Transverse colon (tissue), 4 donors: ENCODE results near the gene LYSET. TPM values are rescaled to one million over a fixed set of nuclear protein-coding genes. Genes with fewer than 3 reads are reported as not detected.
A peak's percentile ranks its signal among the peaks of the same experiment; 100 is the strongest.
"Not testable (repeated sequence)": the region's sequence is repeated elsewhere in the genome, so short reads cannot be mapped to it uniquely, and the experiment has no call there.

ENCODE experiments used
- DNase-seq: peaks from one replicate; pipeline ENCODE4 v3.0.0-alpha.2; 2019
- H3K27ac ChIP-seq, 4 donors: fragments of 200-600 bp; sonication (generic); 2 replicates each; pipeline ENCODE4 v1.5.1; 2016 to 2018; ENCODE audit warnings: inconsistent platforms in 4 of 4
- H3K27me3 ChIP-seq: fragments of 200-600 bp; sonication (generic); 2 replicates; pipeline ENCODE4 v1.5.1; 2017; ENCODE audit warnings: inconsistent platforms
- H3K36me3 ChIP-seq, 4 donors: fragments of 200-600 bp; sonication (generic); 2 replicates each; pipeline ENCODE4 v1.5.1; 2017 to 2019; ENCODE audit warnings: inconsistent platforms in 4 of 4
- H3K4me1 ChIP-seq, 4 donors: fragments of 200-600 bp; sonication (generic); 2 replicates each; pipeline ENCODE4 v1.5.1; 2017 to 2020; ENCODE audit warnings: inconsistent platforms in 4 of 4
- H3K4me3 ChIP-seq, 4 donors: fragments of 200-600 bp; sonication (generic); 1 replicate in 1 of 4; 2 replicates in 3 of 4; pipeline versions ENCODE4 v1.5.1 to v1.6.1; 2017 to 2019; ENCODE audit warnings: inconsistent platforms in 4 of 4
- H3K9me3 ChIP-seq, 2 donors: fragments of 200-600 bp; sonication (generic); 2 replicates each; pipeline ENCODE4 v1.5.1; 2017 to 2019; ENCODE audit warnings: inconsistent platforms in 2 of 2
- EP300 ChIP-seq: sonication (generic); formaldehyde crosslinking; IDR thresholded peaks from one replicate; pipeline ENCODE4 v1.6.1; 2017; ENCODE audit warnings: antibody characterized with exemption, low read depth
- POLR2A ChIP-seq: fragments of 450-650 bp; IDR thresholded peaks from one replicate; pipeline ENCODE4 v1.6.1; 2016; ENCODE audit warnings: antibody characterized with exemption, mild to moderate bottlenecking, moderate library complexity
- POLR2AphosphoS5 ChIP-seq, 3 donors: sonication (generic); formaldehyde crosslinking; IDR thresholded peaks; one replicate each; pipeline ENCODE4 v1.6.1; 2016; ENCODE audit warnings: antibody characterized with exemption in 3 of 3
- WGBS, 2 donors: methylation state at CpG; one replicate each; pipeline ENCODE4 v1.1.5; 2018; ENCODE audit warnings: low coverage in 1 of 2; 5-methylcytosine and 5-hydroxymethylcytosine counted together
- in situ Hi-C, 4 donors: fragments of 200-750 bp; cut with MboI; loops; one replicate each; pipeline versions ENCODE4 v1.15.0 to v1.15.1; 2017; ENCODE audit warnings: low sequenced_read_pairs in 3 of 4, low pct_ligation_motif_present in 1 of 4, low pct_unique_long_range_greater_than_20kb in 1 of 4
- intact Hi-C: fragments of 100-400 bp; cut with DNase I; formaldehyde crosslinking; loops from one replicate; pipeline ENCODE4 v1.15.1; 2023; ENCODE audit warnings: low total_unique reads
- total RNA-seq, 4 donors: library from RNA; depleted of rRNA; stranded (reverse); fragments of >200 nt; gene quantifications; one replicate each; pipeline ENCODE4 v1.1.0, GENCODE V29; 2016
- TF ChIP-seq, protein P1 (sequence below), 5 experiments: fragments of 200-600 bp in 3 of 5; fragments of 450-650 bp in 2 of 5; sonication (generic) in 3 of 5; IDR thresholded peaks; 1 replicate in 2 of 5; 2 replicates in 3 of 5; pipeline ENCODE4 v1.5.1; 2016 to 2017; ENCODE audit warnings: antibody characterized with exemption in 5 of 5, inconsistent platforms in 3 of 5, mild to moderate bottlenecking in 2 of 5, moderate library complexity in 1 of 5

The LYSET gene
- total RNA-seq, 4 donors from 2014 or later: 3.7 to 21.7 (median 9.1) TPM; not detected in 1

DNA sequence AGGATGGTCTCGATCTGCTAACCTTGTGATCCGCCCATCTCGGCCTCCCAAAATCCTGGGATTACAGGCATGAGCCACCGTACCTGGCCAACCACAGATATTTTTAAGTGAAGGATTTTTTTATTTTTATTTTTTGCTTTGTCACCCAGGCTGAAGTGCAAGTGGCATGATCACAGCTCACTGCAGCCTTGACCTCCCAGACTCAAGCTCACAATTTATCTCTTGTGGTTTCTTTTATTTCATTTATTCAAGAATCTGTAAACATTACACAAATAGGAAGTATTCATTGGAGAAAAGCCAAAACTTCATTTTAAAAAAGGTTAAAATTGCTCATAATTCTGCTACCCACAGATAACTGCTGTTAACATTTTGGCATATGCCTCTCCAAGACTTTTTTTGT is 13.7 kb upstream of the LYSET start:
- in situ Hi-C loops: no loop called here
- H3K4me1 ChIP-seq: no peaks in the 10 kb centered on the region
- DNase-seq: no peak
- peaks cover 4% of the 10 kb centered on the region for H3K27me3 ChIP-seq
- no peaks in the 10 kb centered on the region for H3K36me3 ChIP-seq
- no peak for TF ChIP-seq EP300
- TF ChIP-seq, protein P1, sequence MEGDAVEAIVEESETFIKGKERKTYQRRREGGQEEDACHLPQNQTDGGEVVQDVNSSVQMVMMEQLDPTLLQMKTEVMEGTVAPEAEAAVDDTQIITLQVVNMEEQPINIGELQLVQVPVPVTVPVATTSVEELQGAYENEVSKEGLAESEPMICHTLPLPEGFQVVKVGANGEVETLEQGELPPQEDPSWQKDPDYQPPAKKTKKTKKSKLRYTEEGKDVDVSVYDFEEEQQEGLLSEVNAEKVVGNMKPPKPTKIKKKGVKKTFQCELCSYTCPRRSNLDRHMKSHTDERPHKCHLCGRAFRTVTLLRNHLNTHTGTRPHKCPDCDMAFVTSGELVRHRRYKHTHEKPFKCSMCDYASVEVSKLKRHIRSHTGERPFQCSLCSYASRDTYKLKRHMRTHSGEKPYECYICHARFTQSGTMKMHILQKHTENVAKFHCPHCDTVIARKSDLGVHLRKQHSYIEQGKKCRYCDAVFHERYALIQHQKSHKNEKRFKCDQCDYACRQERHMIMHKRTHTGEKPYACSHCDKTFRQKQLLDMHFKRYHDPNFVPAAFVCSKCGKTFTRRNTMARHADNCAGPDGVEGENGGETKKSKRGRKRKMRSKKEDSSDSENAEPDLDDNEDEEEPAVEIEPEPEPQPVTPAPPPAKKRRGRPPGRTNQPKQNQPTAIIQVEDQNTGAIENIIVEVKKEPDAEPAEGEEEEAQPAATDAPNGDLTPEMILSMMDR (IDR thresholded peaks at IDR 0.05): no peak
- TF ChIP-seq POLR2AphosphoS5 (IDR thresholded peaks at IDR 0.05): no peak
- no peak for TF ChIP-seq POLR2A
- no peak overlapping the region for H3K27ac ChIP-seq
- intact Hi-C loops: no loop called here
- 68 to 83% methylated on average over 4 of the region's 4 CpGs for WGBS, 2 donors
- H3K9me3 ChIP-seq: no peaks in the 10 kb centered on the region
- no peak overlapping the region for H3K4me3 ChIP-seq

GRCh38 chr14:93173943-93174395 is 11.1 kb upstream of the LYSET start:
- DNase-seq: no peak
- Histone ChIP-seq H3K9me3 (no peaks in the 10 kb centered on the region), H3K27ac (no peak overlapping the region), H3K27me3 (peaks cover 4% of the 10 kb centered on the region), H3K36me3 (no peaks in the 10 kb centered on the region), H3K4me3 (no peak overlapping the region), H3K4me1 (no peaks in the 10 kb centered on the region)
- 37 to 44% methylated on average over 4 to 10 of the region's 10 CpGs for WGBS, 2 donors
- in situ Hi-C loops (no loop called here), intact Hi-C loops (no loop called here)
- TF ChIP-seq EP300: no peak
- TF ChIP-seq, protein P1 (IDR thresholded peaks at IDR 0.05): no peak
- TF ChIP-seq POLR2A: no peak

DNA sequence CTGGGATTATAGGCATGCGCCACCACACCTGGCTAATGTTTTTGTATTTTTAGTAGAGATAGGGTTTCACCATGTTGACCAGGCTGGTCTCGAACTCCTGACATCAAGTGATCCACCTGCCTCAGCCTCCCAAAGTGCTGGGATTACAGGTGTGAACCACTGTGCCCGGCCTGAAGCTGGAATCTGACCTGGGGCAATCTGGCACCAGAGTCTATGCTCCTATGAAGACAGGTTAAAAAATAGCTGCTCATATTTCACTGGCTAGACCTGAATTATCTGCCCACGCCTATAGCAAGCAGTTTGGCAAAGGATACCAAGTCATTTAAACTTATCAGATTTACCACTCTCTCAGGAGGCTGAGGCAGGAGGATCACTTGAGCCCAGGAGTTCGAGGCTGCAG is 10.4 kb upstream of the LYSET start:
- DNase-seq, H3K36me3 ChIP-seq, H3K27me3 ChIP-seq, H3K27ac ChIP-seq, in situ Hi-C loops, H3K4me3 ChIP-seq, H3K9me3 ChIP-seq, H3K4me1 ChIP-seq, intact Hi-C loops: not testable (repeated sequence)
- WGBS, 2 donors: 60 to 77% methylated on average over 1 to 5 of the region's 5 CpGs

DNA sequence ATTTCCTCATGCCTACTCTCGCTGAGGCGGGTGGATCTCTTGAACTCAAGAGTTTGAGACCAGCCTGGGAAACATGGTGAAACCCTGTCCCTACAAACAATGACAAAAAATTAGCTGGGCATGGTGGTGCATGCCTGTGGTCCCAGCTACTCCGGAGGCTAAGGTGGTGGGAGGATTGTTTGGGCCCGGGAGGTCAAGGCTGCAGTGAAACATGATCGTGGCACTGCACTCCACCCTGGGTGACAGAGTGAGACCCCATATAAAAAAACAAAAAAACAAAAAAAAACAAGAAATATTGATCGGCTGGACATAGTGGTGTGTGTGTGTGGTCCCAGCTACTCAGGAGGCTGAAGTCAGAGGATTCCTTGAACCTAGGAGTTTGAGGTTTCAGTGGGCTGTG is 9.6 kb upstream of the LYSET start:
- Histone ChIP-seq H3K27ac (no peak overlapping the region), H3K27me3 (peaks cover 4% of the 10 kb centered on the region), H3K4me1 (no peaks in the 10 kb centered on the region), H3K4me3 (no peak overlapping the region), H3K9me3 (no peaks in the 10 kb centered on the region), H3K36me3 (no peaks in the 10 kb centered on the region)
- no peak for DNase-seq
- intact Hi-C loops: no loop called here
- WGBS, 2 donors: 88 to 93% methylated on average over 6 of the region's 6 CpGs
- no peak for TF ChIP-seq POLR2AphosphoS5 (IDR thresholded peaks at IDR 0.05)
- TF ChIP-seq EP300: no peak
- TF ChIP-seq POLR2A: no peak
- TF ChIP-seq, protein P1 (IDR thresholded peaks at IDR 0.05): no peak
- in situ Hi-C loops: no loop called here

DNA sequence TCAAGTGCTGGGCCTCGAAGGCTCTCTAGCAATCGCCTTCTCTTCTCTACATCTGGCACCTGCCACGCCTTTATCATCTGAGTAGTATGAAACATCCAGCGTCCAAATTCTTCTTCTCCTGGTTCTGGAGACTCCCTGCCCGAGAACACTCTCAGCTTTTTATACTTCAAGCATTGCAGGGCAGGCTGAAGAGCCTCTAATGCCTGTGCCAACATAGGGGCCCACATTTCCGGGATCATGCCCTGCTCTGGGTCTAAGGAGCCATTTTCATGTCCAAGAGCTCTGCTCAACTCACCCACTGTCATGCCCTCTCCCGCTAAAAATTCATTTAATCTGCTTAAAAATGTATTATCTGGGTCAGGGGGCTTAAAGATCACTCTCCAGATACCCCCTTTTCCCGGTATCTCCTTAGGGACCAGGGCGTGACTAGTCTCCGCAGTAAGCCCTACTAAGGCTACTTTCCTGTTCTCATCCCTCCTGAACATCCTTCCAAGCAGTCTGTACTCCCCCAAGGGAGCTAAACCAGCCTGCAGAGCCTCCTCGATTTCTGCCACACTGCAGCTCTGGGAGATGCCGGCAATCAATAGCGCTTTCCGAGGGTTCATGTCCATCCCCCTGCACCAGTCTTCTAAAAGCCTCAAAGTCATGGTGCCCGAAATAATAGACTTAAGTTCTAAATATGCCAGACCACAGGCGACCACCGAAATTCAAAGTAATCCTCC is 1.4 kb upstream of the LYSET start:
- Histone ChIP-seq H3K36me3 (no peaks in the 10 kb centered on the region), H3K4me3 (peak overlapping the region; percentile 75 to 97 (median 83)), H3K4me1 (peaks cover 16 to 29% (median 17%) of the 10 kb centered on the region in 4 donors), H3K27me3 (no peaks in the 10 kb centered on the region), H3K27ac (peak overlapping the region; percentile 94 to 97 (median 94)), H3K9me3 (no peaks in the 10 kb centered on the region)
- in situ Hi-C loops (no loop called here), intact Hi-C loops (no loop called here)
- TF ChIP-seq, protein P1 (IDR thresholded peaks at IDR 0.05): no peak
- TF ChIP-seq POLR2A: no peak
- TF ChIP-seq EP300: no peak
- TF ChIP-seq POLR2AphosphoS5 (IDR thresholded peaks at IDR 0.05): no peak
- peak; percentile 25 for DNase-seq
- WGBS, 2 donors: 35 to 37% methylated on average over 6 to 17 of the region's 17 CpGs
